ENCODE data around the gene RFPL4A.

DNA sequence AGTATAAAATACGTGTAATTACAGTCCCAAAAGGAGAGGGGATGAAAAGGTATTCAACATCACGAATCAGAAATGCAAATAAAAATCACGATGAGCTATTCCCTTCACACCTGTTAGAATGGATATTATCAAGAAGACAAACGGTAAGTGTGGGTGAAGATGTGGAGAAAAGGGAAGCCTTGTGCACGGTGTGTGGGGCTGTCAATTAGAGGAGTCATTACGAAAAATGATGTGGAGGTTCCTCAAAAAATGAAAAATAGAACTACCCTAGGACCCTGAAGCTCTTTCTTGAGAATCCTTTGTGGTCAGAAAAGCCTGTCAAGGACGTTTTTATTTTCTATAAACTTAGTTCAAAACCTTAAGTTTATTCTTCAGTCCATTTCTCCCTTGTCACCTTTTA lies 53.6 kb downstream of the RFPL4A start:
- TF ChIP-seq EZH2 (IDR thresholded peaks at IDR 0.05; ENCODE audit: low read length, missing control alignments) = no peak
- no peak for TF ChIP-seq CTCF (conservative IDR thresholded peaks at IDR 0.05 in 1 of 2, IDR thresholded peaks at IDR 0.05 in 1 of 2; ENCODE audit: low read depth in 1 of 2, low read length in 2 of 2)
